WTC11 (cell line): ENCODE data around the gene SEH1L.

ENCODE experiments used
- ATF1 ChIP-seq: sonication (generic); formaldehyde crosslinking; IDR thresholded peaks from 2 replicates; pipeline ENCODE4 v1.8.1; 2023; ENCODE audit warnings: mild to moderate bottlenecking, moderate library complexity, missing genetic modification reagents
- GTF2I ChIP-seq: fragments of 250-450 bp; sonication (Bioruptor Pico); conservative IDR thresholded peaks from 2 replicates; pipeline ENCODE4 v1.4.0; 2021; ENCODE audit warnings: mild to moderate bottlenecking
- NR2C2 ChIP-seq: sonication (generic); formaldehyde crosslinking; IDR thresholded peaks from 2 replicates; pipeline ENCODE4 v1.8.0; 2022; ENCODE audit warnings: mild to moderate bottlenecking, missing genetic modification reagents
- TF ChIP-seq, protein P1 (sequence below): fragments of 200-600 bp; IDR thresholded peaks from 2 replicates; pipeline ENCODE4 v1.8.0; 2022; ENCODE audit warnings: antibody characterized with exemption
- TF ChIP-seq, protein P2 (sequence below): sonication (generic); formaldehyde crosslinking; IDR thresholded peaks from 2 replicates; pipeline ENCODE4 v1.8.1; 2023; ENCODE audit warnings: mild to moderate bottlenecking, missing genetic modification reagents, moderate library complexity
- TF ChIP-seq, protein P3 (sequence below): sonication (generic); formaldehyde crosslinking; IDR thresholded peaks from 2 replicates; pipeline ENCODE4 v1.8.1; 2022; ENCODE audit warnings: missing genetic modification reagents, borderline replicate concordance
- TF ChIP-seq, protein P4 (sequence below): sonication (generic); formaldehyde crosslinking; IDR thresholded peaks from 2 replicates; pipeline ENCODE4 v1.8.0; 2022; ENCODE audit warnings: missing genetic modification reagents
- TF ChIP-seq, protein P5 (sequence below): fragments of 250-450 bp; sonication (Bioruptor Pico); IDR thresholded peaks from 2 replicates; pipeline ENCODE4 v1.8.0; 2021; ENCODE audit warnings: mild to moderate bottlenecking
- TF ChIP-seq, protein P6 (sequence below): sonication (generic); formaldehyde crosslinking; IDR thresholded peaks from 2 replicates; pipeline ENCODE4 v1.8.0; 2023; ENCODE audit warnings: mild to moderate bottlenecking, missing genetic modification reagents

DNA sequence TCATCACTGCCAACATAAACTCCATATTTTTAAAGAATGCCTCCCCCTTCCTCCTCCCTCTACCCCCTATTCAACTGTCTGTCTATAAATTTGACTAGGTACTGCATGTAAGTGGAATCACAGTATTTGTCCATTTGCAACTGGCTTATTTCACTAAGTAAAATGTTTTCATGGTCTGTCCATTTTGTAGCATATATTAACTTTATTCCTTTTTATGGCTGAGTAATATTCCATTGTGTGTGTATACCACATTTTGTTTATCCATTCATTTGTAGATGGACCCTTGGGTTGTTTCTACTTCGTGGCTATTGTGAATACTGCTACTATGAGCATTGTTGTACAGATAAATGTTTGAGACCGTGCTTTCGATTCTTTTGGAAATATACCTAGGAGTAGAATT is 10.7 kb downstream of the SEH1L start:
- no peak for TF ChIP-seq ATF1 (CRISPR knock-in tag)
- TF ChIP-seq, protein P1, sequence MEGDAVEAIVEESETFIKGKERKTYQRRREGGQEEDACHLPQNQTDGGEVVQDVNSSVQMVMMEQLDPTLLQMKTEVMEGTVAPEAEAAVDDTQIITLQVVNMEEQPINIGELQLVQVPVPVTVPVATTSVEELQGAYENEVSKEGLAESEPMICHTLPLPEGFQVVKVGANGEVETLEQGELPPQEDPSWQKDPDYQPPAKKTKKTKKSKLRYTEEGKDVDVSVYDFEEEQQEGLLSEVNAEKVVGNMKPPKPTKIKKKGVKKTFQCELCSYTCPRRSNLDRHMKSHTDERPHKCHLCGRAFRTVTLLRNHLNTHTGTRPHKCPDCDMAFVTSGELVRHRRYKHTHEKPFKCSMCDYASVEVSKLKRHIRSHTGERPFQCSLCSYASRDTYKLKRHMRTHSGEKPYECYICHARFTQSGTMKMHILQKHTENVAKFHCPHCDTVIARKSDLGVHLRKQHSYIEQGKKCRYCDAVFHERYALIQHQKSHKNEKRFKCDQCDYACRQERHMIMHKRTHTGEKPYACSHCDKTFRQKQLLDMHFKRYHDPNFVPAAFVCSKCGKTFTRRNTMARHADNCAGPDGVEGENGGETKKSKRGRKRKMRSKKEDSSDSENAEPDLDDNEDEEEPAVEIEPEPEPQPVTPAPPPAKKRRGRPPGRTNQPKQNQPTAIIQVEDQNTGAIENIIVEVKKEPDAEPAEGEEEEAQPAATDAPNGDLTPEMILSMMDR = no peak
- TF ChIP-seq, protein P2, sequence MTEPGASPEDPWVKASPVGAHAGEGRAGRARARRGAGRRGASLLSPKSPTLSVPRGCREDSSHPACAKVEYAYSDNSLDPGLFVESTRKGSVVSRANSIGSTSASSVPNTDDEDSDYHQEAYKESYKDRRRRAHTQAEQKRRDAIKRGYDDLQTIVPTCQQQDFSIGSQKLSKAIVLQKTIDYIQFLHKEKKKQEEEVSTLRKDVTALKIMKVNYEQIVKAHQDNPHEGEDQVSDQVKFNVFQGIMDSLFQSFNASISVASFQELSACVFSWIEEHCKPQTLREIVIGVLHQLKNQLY (CRISPR knock-in tag) = no peak
- TF ChIP-seq NR2C2 (CRISPR knock-in tag) = no peak
- TF ChIP-seq, protein P3, sequence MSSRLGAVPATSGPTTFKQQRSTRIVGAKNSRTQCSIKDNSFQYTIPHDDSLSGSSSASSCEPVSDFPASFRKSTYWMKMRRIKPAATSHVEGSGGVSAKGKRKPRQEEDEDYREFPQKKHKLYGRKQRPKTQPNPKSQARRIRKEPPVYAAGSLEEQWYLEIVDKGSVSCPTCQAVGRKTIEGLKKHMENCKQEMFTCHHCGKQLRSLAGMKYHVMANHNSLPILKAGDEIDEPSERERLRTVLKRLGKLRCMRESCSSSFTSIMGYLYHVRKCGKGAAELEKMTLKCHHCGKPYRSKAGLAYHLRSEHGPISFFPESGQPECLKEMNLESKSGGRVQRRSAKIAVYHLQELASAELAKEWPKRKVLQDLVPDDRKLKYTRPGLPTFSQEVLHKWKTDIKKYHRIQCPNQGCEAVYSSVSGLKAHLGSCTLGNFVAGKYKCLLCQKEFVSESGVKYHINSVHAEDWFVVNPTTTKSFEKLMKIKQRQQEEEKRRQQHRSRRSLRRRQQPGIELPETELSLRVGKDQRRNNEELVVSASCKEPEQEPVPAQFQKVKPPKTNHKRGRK = no peak
- TF ChIP-seq, protein P4, sequence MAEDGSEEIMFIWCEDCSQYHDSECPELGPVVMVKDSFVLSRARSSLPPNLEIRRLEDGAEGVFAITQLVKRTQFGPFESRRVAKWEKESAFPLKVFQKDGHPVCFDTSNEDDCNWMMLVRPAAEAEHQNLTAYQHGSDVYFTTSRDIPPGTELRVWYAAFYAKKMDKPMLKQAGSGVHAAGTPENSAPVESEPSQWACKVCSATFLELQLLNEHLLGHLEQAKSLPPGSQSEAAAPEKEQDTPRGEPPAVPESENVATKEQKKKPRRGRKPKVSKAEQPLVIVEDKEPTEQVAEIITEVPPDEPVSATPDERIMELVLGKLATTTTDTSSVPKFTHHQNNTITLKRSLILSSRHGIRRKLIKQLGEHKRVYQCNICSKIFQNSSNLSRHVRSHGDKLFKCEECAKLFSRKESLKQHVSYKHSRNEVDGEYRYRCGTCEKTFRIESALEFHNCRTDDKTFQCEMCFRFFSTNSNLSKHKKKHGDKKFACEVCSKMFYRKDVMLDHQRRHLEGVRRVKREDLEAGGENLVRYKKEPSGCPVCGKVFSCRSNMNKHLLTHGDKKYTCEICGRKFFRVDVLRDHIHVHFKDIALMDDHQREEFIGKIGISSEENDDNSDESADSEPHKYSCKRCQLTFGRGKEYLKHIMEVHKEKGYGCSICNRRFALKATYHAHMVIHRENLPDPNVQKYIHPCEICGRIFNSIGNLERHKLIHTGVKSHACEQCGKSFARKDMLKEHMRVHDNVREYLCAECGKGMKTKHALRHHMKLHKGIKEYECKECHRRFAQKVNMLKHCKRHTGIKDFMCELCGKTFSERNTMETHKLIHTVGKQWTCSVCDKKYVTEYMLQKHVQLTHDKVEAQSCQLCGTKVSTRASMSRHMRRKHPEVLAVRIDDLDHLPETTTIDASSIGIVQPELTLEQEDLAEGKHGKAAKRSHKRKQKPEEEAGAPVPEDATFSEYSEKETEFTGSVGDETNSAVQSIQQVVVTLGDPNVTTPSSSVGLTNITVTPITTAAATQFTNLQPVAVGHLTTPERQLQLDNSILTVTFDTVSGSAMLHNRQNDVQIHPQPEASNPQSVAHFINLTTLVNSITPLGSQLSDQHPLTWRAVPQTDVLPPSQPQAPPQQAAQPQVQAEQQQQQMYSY = no peak
- TF ChIP-seq, protein P5, sequence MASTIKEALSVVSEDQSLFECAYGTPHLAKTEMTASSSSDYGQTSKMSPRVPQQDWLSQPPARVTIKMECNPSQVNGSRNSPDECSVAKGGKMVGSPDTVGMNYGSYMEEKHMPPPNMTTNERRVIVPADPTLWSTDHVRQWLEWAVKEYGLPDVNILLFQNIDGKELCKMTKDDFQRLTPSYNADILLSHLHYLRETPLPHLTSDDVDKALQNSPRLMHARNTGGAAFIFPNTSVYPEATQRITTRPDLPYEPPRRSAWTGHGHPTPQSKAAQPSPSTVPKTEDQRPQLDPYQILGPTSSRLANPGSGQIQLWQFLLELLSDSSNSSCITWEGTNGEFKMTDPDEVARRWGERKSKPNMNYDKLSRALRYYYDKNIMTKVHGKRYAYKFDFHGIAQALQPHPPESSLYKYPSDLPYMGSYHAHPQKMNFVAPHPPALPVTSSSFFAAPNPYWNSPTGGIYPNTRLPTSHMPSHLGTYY = no peak
- TF ChIP-seq, protein P6, sequence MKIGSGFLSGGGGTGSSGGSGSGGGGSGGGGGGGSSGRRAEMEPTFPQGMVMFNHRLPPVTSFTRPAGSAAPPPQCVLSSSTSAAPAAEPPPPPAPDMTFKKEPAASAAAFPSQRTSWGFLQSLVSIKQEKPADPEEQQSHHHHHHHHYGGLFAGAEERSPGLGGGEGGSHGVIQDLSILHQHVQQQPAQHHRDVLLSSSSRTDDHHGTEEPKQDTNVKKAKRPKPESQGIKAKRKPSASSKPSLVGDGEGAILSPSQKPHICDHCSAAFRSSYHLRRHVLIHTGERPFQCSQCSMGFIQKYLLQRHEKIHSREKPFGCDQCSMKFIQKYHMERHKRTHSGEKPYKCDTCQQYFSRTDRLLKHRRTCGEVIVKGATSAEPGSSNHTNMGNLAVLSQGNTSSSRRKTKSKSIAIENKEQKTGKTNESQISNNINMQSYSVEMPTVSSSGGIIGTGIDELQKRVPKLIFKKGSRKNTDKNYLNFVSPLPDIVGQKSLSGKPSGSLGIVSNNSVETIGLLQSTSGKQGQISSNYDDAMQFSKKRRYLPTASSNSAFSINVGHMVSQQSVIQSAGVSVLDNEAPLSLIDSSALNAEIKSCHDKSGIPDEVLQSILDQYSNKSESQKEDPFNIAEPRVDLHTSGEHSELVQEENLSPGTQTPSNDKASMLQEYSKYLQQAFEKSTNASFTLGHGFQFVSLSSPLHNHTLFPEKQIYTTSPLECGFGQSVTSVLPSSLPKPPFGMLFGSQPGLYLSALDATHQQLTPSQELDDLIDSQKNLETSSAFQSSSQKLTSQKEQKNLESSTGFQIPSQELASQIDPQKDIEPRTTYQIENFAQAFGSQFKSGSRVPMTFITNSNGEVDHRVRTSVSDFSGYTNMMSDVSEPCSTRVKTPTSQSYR = no peak
- TF ChIP-seq GTF2I (CRISPR knock-in tag) = no peak
